H1 (cell line): ENCODE measurements around the gene VSNL1. TPM values are rescaled to one million over a fixed set of nuclear protein-coding genes. Genes with fewer than 3 reads are reported as not detected.

Experiments
- CTCF ChIA-PET: fragments of 300-600 bp; sonication (Branson Sonifier 250); formaldehyde crosslinking; loops from one replicate; lab custom pipeline; 2021; ENCODE audit not compliant: partially characterized antibody; lab: Charles Lee
- POLR2A ChIA-PET: fragments of 300-600 bp; sonication (Branson Sonifier 250); formaldehyde crosslinking; loops from one replicate; lab custom pipeline; 2021; ENCODE audit warnings: inconsistent platforms; ENCODE audit not compliant: partially characterized antibody; lab: Charles Lee
- DNase-seq, 2 experiments: peaks; one replicate each; pipeline versions ENCODE4 v3.0.0 to v3.0.0-alpha.2; 2010 to 2022; ENCODE audit warnings: low spot score in 2 of 2, low read depth in 1 of 2, mixed read lengths in 1 of 2
- FAIRE-seq: peaks from 2 replicates; lab custom pipeline; 2011; peaks lifted over from hg19 to GRCh38; lab: Jason Lieb, UNC
- H2AFZ ChIP-seq: 2 replicates; pipeline ENCODE4 v1.8.1; 2012; ENCODE audit warnings: low read length, inconsistent platforms
- H2AK5ac ChIP-seq: 2 replicates; pipeline ENCODE4 v1.6.1; 2013; ENCODE audit warnings: low read depth, low read length
- H2BK120ac ChIP-seq: replicated peaks from 2 replicates; pipeline ENCODE3; 2013; ENCODE audit warnings: low read depth, low read length, inconsistent platforms
- H2BK12ac ChIP-seq: 2 replicates; pipeline ENCODE4 v1.6.1; 2013; ENCODE audit warnings: low read depth, low read length
- H2BK15ac ChIP-seq: 2 replicates; pipeline ENCODE4 v1.6.1; 2013; ENCODE audit warnings: low read length
- H2BK20ac ChIP-seq: 2 replicates; pipeline ENCODE4 v1.6.1; 2013; ENCODE audit warnings: low read length
- H2BK5ac ChIP-seq: 2 replicates; pipeline ENCODE4 v1.6.1; 2013; ENCODE audit warnings: low read depth, low read length
- H3K14ac ChIP-seq: 2 replicates; pipeline ENCODE4 v1.6.1; 2013; ENCODE audit warnings: inconsistent platforms; ENCODE audit not compliant: insufficient read length
- H3K18ac ChIP-seq: 2 replicates; pipeline ENCODE4 v1.6.1; 2013; ENCODE audit warnings: low read length; ENCODE audit errors: extremely low read depth
- H3K23ac ChIP-seq: 2 replicates; pipeline ENCODE4 v1.6.1; 2013; ENCODE audit warnings: inconsistent platforms; ENCODE audit not compliant: insufficient read length
- H3K23me2 ChIP-seq: 2 replicates; pipeline ENCODE4 v1.6.1; 2013; ENCODE audit warnings: low read depth, low read length
- H3K27ac ChIP-seq: 2 replicates; pipeline ENCODE4 v1.6.1; 2011; ENCODE audit warnings: low read depth, low read length, inconsistent platforms
- H3K27me3 ChIP-seq, 4 experiments: replicated peaks in 1 of 4; 1 replicate in 1 of 4; 2 replicates in 3 of 4; pipeline versions ENCODE4 v1.6.1 to v1.8.1; 2011 to 2013; ENCODE audit warnings: low read length in 3 of 4, mild to moderate bottlenecking in 3 of 4, inconsistent platforms in 2 of 4, mixed read lengths in 2 of 4, moderate library complexity in 1 of 4; ENCODE audit not compliant: control insufficient read depth in 3 of 4, insufficient read depth in 3 of 4; ENCODE audit errors: extremely low read depth in 1 of 4
- H3K36me3 ChIP-seq, 4 experiments: 2 replicates each; pipeline versions ENCODE4 v1.6.1 to v1.8.1; 2011 to 2013; ENCODE audit warnings: mild to moderate bottlenecking in 4 of 4, low read length in 3 of 4, moderate library complexity in 2 of 4, control low read depth in 1 of 4, inconsistent platforms in 1 of 4; ENCODE audit not compliant: insufficient read depth in 4 of 4, control insufficient read depth in 2 of 4
- H3K4ac ChIP-seq: replicated peaks from 2 replicates; pipeline ENCODE3; 2013; ENCODE audit warnings: low read length, low read depth, mixed read lengths, inconsistent platforms; ENCODE audit not compliant: insufficient read length
- H3K4me1 ChIP-seq, 4 experiments: replicated peaks in 1 of 4; 1 replicate in 1 of 4; 2 replicates in 3 of 4; pipeline versions ENCODE4 v1.6.1 to v1.8.1; 2011 to 2013; ENCODE audit warnings: low read length in 3 of 4, inconsistent platforms in 2 of 4, mixed read lengths in 1 of 4; ENCODE audit not compliant: insufficient read depth in 4 of 4, control insufficient read depth in 3 of 4
- H3K4me2 ChIP-seq, 2 experiments: 2 replicates each; pipeline versions ENCODE4 v1.6.1 to v1.8.1; 2011 to 2013; ENCODE audit warnings: low read depth in 2 of 2, low read length in 2 of 2, control low read depth in 1 of 2, inconsistent platforms in 1 of 2, mild to moderate bottlenecking in 1 of 2; ENCODE audit not compliant: insufficient read depth in 1 of 2
- H3K4me3 ChIP-seq, 4 experiments: fragments of 200-600, 300-600 bp in 1 of 4; sonication (generic), shearing (Covaris generic), sonication (Bioruptor Twin) in 1 of 4; 2 replicates each; pipeline versions ENCODE4 v1.5.1 to v1.8.1; 2011 to 2016; ENCODE audit warnings: low read length in 4 of 4, low read depth in 3 of 4, control low read depth in 2 of 4, inconsistent platforms in 2 of 4, mild to moderate bottlenecking in 2 of 4, mixed read lengths in 1 of 4, moderate library complexity in 1 of 4; ENCODE audit not compliant: insufficient read depth in 2 of 4; ENCODE audit errors: extremely low read depth in 1 of 4
- H3K56ac ChIP-seq: replicated peaks from 2 replicates; pipeline ENCODE3; 2013; ENCODE audit warnings: low read depth, mild to moderate bottlenecking, mixed read lengths, low read length, inconsistent platforms; ENCODE audit not compliant: insufficient read length
- H3K79me1 ChIP-seq: 2 replicates; pipeline ENCODE4 v1.6.1; 2013; ENCODE audit warnings: low read depth, low read length, control low read depth
- H3K79me2 ChIP-seq, 2 experiments: 2 replicates each; pipeline versions ENCODE4 v1.6.1 to v1.8.1; 2012 to 2013; ENCODE audit warnings: low read length in 2 of 2, mild to moderate bottlenecking in 2 of 2, inconsistent platforms in 1 of 2; ENCODE audit not compliant: insufficient read depth in 2 of 2, control insufficient read depth in 1 of 2
- H3K9ac ChIP-seq, 4 experiments: replicated peaks in 1 of 4; 1 replicate in 1 of 4; 2 replicates in 3 of 4; pipeline versions ENCODE4 v1.6.1 to v1.8.1; 2011 to 2013; ENCODE audit warnings: low read depth in 3 of 4, low read length in 3 of 4, control low read depth in 2 of 4, mild to moderate bottlenecking in 2 of 4, moderate library complexity in 2 of 4, inconsistent platforms in 1 of 4; ENCODE audit errors: extremely low read depth in 1 of 4
- H3K9me3 ChIP-seq, 2 experiments: 2 replicates each; pipeline versions ENCODE4 v1.6.1 to v1.8.1; 2012 to 2013; ENCODE audit warnings: mild to moderate bottlenecking in 2 of 2, moderate library complexity in 2 of 2, control low read depth in 1 of 2, inconsistent platforms in 1 of 2, low read depth in 1 of 2, low read length in 1 of 2, mixed read lengths in 1 of 2; ENCODE audit not compliant: insufficient read depth in 2 of 2
- H4K20me1 ChIP-seq, 2 experiments: replicated peaks in 1 of 2; 2 replicates each; pipeline versions ENCODE3 to v1.8.1; 2011 to 2013; ENCODE audit warnings: inconsistent platforms in 2 of 2, low read length in 2 of 2, mild to moderate bottlenecking in 1 of 2; ENCODE audit not compliant: insufficient read depth in 2 of 2, control insufficient read depth in 1 of 2
- H4K5ac ChIP-seq: 2 replicates; pipeline ENCODE4 v1.6.1; 2013; ENCODE audit warnings: low read length, low read depth, mixed read lengths, inconsistent platforms; ENCODE audit not compliant: insufficient read length
- H4K8ac ChIP-seq: 2 replicates; pipeline ENCODE4 v1.8.0; 2013; ENCODE audit warnings: mild to moderate bottlenecking, moderate library complexity, low read length, inconsistent platforms; ENCODE audit not compliant: insufficient read depth; ENCODE audit errors: extremely low read depth
- H4K91ac ChIP-seq: replicated peaks from 2 replicates; pipeline ENCODE3; 2013; ENCODE audit warnings: low read length, mixed read lengths, inconsistent platforms; ENCODE audit not compliant: insufficient read length
- ASH2L ChIP-seq: fragments of 200-600, 300-600 bp; sonication (generic); IDR thresholded peaks from one replicate; pipeline ENCODE4 v1.7.1; 2017; ENCODE audit warnings: low read length
- JUND ChIP-seq: IDR thresholded peaks from 2 replicates; pipeline ENCODE4 v1.6.1; 2011; ENCODE audit warnings: mild to moderate bottlenecking, improper control_type of control experiment, low read length
- KDM5A ChIP-seq: fragments of 200-600 bp; IDR thresholded peaks from 2 replicates; pipeline ENCODE4 v1.7.1; 2012; ENCODE audit warnings: mild to moderate bottlenecking, low read length, inconsistent platforms, mixed read lengths
- RNF2 ChIP-seq: fragments of 200-900, 300-1000 bp; sonication (generic); IDR thresholded peaks from 2 replicates; pipeline ENCODE4 v1.7.1; 2016; ENCODE audit warnings: borderline replicate concordance, low read depth, mild to moderate bottlenecking, antibody characterized with exemption, low read length; ENCODE audit not compliant: poor library complexity, severe bottlenecking; ENCODE audit errors: missing control alignments
- SIX5 ChIP-seq: IDR thresholded peaks from 2 replicates; pipeline ENCODE4 v1.6.1; 2011; ENCODE audit warnings: mild to moderate bottlenecking, low read depth, low read length
- TAF1 ChIP-seq: IDR thresholded peaks from 2 replicates; pipeline ENCODE4 v1.6.1; 2011; ENCODE audit warnings: mild to moderate bottlenecking, low read depth, low read length
- YY1 ChIP-seq: IDR thresholded peaks from 2 replicates; pipeline ENCODE4 v1.6.1; 2011; ENCODE audit warnings: low read depth, mild to moderate bottlenecking, low read length
- WGBS, 2 experiments: shearing (Covaris generic) in 1 of 2; methylation state at CpG; one replicate each; pipeline versions ENCODE4 v1.1.6 to v1.1.7; 2013 to 2015; ENCODE audit warnings: low lambda C conversion rate in 2 of 2, mixed read lengths in 2 of 2, inconsistent platforms in 1 of 2, low coverage in 1 of 2, missing lambda C conversion rate in 1 of 2; ENCODE audit not compliant: insufficient replicate concordance in 2 of 2, insufficient coverage in 1 of 2, insufficient read length in 1 of 2; ENCODE audit errors: extremely low coverage in 1 of 2, missing lambda C conversion rate in 1 of 2; 5-methylcytosine and 5-hydroxymethylcytosine counted together
- polyA plus RNA-seq, 7 experiments: library from polyadenylated mRNA; depleted of rRNA in 3 of 7; stranded (reverse) in 5 of 7; unstranded in 2 of 7; fragments of >200 nt in 5 of 7; fragments of 200-250 nt in 2 of 7; gene quantifications; 1 replicate in 5 of 7; 2 replicates in 1 of 7; 4 replicates in 1 of 7; pipeline versions ENCODE4 v1.2.1 to v1.2.3, GENCODE V29; 2011 to 2013; ENCODE audit warnings: missing spikeins in 2 of 7, mixed read lengths in 2 of 7
- total RNA-seq: library from RNA; stranded (reverse); fragmentation: NEBNext Ultra II Directional; extraction: Animal tissue kit (Norgen Biotek cat#: 25700); gene quantifications from 2 replicates; pipeline ENCODE4 v1.2.1, GENCODE V29; 2021

Gene VSNL1
- total and polyA plus RNA-seq, 2 of the 8 experiments (the other 6 are each of a cell fraction or from before 2014, with no cell fraction given), result 49.4 to 108 TPM

DNA sequence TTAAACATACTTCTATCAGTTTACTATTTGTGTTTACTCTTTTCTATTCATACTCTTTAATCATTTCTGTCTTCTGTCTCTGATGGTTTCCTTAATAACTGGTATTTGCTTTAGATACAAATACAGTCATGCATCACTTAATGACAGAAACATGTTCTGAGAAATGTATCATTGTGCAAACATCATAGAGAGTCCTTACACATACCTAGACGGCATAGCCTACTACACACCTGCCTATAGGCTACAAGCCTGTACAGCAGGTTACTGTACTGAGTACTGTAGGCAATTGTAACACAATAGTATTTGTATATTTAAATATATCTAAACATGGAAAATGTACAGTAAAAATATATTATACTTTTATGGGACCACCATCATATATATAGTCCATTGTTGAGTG lies 36.3 kb downstream of the VSNL1 start:
- H3K9me3 ChIP-seq, result no peaks in the 10 kb centered on the region
- no peaks in the 10 kb centered on the region for H3K27me3 ChIP-seq
- H3K79me2 ChIP-seq, result peaks cover 3 to 90% of the 10 kb centered on the region in 2 experiments; a peak in 3 of 4 replicates
- ChIA-PET POLR2A (no interaction called here), CTCF (interaction anchor here (0.5 to 2.5 kb wide), 3 partner anchors 69 to 437 kb away, joined by 3 to 14 read pairs (median 3); no protein-coding TSS in a partner anchor)
- no peak overlapping the region for H2BK12ac ChIP-seq
- peaks cover 0 to 15% (median 3%) of the 10 kb centered on the region in 4 experiments; a peak in 3 of 7 replicates for H3K4me1 ChIP-seq
- no peak overlapping the region for H2AFZ ChIP-seq
- H4K91ac ChIP-seq, result no peak overlapping the region
- peaks cover 0 to 6% of the 10 kb centered on the region in 2 experiments for H4K20me1 ChIP-seq
- H3K14ac ChIP-seq, result no peak overlapping the region
- H4K8ac ChIP-seq, result no peak overlapping the region
- no peak overlapping the region for H3K9ac ChIP-seq
- WGBS, 2 experiments, result 96% methylated on average over 1 of the region's 1 CpG; no CpG with 5 or more reads in 1 of the 2 experiments
- no peak overlapping the region for H2AK5ac ChIP-seq
- no peak overlapping the region for H3K4me3 ChIP-seq
- H4K5ac ChIP-seq, result no peak overlapping the region
- no peak overlapping the region for H3K56ac ChIP-seq
- no peak overlapping the region for H3K4ac ChIP-seq
- peaks cover 4% of the 10 kb centered on the region for H3K79me1 ChIP-seq
- DNase-seq (no peak), FAIRE-seq (no peak)
- H3K23me2 ChIP-seq, result no peaks in the 10 kb centered on the region
- H3K4me2 ChIP-seq, result no peak overlapping the region
- H3K18ac ChIP-seq, result no peak overlapping the region
- H2BK15ac ChIP-seq, result no peak overlapping the region
- no peak overlapping the region for H2BK120ac ChIP-seq
- no peak overlapping the region for H3K27ac ChIP-seq
- TF ChIP-seq JUND, result no peak
- TF ChIP-seq RNF2, result no peak
- no peak for TF ChIP-seq ASH2L
- TF ChIP-seq KDM5A, result no peak
- no peak for TF ChIP-seq YY1
- no peak for TF ChIP-seq SIX5
- TF ChIP-seq TAF1, result no peak
- H2BK20ac ChIP-seq, result no peak overlapping the region
- H3K36me3 ChIP-seq, result no peaks in the 10 kb centered on the region; a peak in 1 of 8 replicates
- no peak overlapping the region for H2BK5ac ChIP-seq
- H3K23ac ChIP-seq, result no peak overlapping the region
